ENCODE measurements around the gene C1orf226. TPM values are rescaled to one million over a fixed set of nuclear protein-coding genes. Genes with fewer than 3 reads are reported as not detected.

Gene C1orf226
- total and polyA plus RNA-seq, 2 of the 8 experiments (the other 6 are each of a cell fraction or from before 2014, with no cell fraction given), result 8.2 to 18.8 TPM

- no peak overlapping the region for H3K23ac ChIP-seq (ENCODE audit: insufficient read length)
- H3K4me3 ChIP-seq (ENCODE audit: extremely low read depth in 1 of 4, insufficient read depth in 2 of 4, low read depth in 3 of 4, low read length in 4 of 4), result no peak overlapping the region
- ChIA-PET POLR2A (ENCODE audit: partially characterized antibody) (interaction anchor here (1.6 kb wide), 1 partner anchor 18 kb away, joined by 5 read pairs; no protein-coding TSS in a partner anchor), CTCF (ENCODE audit: partially characterized antibody) (interaction anchor here (0.8 kb wide), 1 partner anchor 59 kb away, joined by 3 read pairs; no protein-coding TSS in a partner anchor)
- H2AK5ac ChIP-seq (ENCODE audit: low read depth, low read length), result no peak overlapping the region
- H2BK5ac ChIP-seq (ENCODE audit: low read depth, low read length), result no peak overlapping the region
- H2AFZ ChIP-seq (ENCODE audit: low read length), result no peak overlapping the region
- H2BK12ac ChIP-seq (ENCODE audit: low read depth, low read length), result no peak overlapping the region
- H3K9me3 ChIP-seq (ENCODE audit: insufficient read depth in 2 of 2, low read depth in 1 of 2, low read length in 1 of 2), result no peaks in the 10 kb centered on the region; a peak in 2 of 4 replicates
- H4K8ac ChIP-seq (ENCODE audit: extremely low read depth, insufficient read depth, low read length), result no peak overlapping the region
- H3K14ac ChIP-seq (ENCODE audit: insufficient read length), result no peak overlapping the region
- no peaks in the 10 kb centered on the region for H3K79me2 ChIP-seq (ENCODE audit: control insufficient read depth in 1 of 2, insufficient read depth in 2 of 2, low read length in 2 of 2)
- peaks cover 0 to 1% (median 0%) of the 10 kb centered on the region in 4 experiments; a peak in 1 of 7 replicates for H3K27me3 ChIP-seq (replicated peaks in 1 of 4; ENCODE audit: control insufficient read depth in 3 of 4, extremely low read depth in 1 of 4, insufficient read depth in 3 of 4, low read length in 3 of 4)
- H2BK120ac ChIP-seq (replicated peaks; ENCODE audit: low read depth, low read length), result no peak overlapping the region
- H2BK15ac ChIP-seq (ENCODE audit: low read length), result no peak overlapping the region
- H2BK20ac ChIP-seq (ENCODE audit: low read length), result no peak overlapping the region
- DNase-seq (ENCODE audit: low read depth in 1 of 2, low spot score in 2 of 2), result no peak
- no peaks in the 10 kb centered on the region for H3K4me1 ChIP-seq (replicated peaks in 1 of 4; ENCODE audit: control insufficient read depth in 3 of 4, insufficient read depth in 4 of 4, low read length in 3 of 4)
- no peaks in the 10 kb centered on the region for H3K23me2 ChIP-seq (ENCODE audit: low read depth, low read length)
- no peaks in the 10 kb centered on the region for H4K20me1 ChIP-seq (replicated peaks in 1 of 2; ENCODE audit: control insufficient read depth in 1 of 2, insufficient read depth in 2 of 2, low read length in 2 of 2)
- no peak overlapping the region for H3K18ac ChIP-seq (ENCODE audit: extremely low read depth, low read length)
- no peaks in the 10 kb centered on the region for H3K79me1 ChIP-seq (ENCODE audit: low read depth, low read length)
- H3K27ac ChIP-seq (ENCODE audit: low read depth, low read length), result no peak overlapping the region
- H3K56ac ChIP-seq (replicated peaks; ENCODE audit: insufficient read length, low read depth, low read length), result no peak overlapping the region
- WGBS, 2 experiments (ENCODE audit: extremely low coverage in 1 of 2, insufficient coverage in 1 of 2, insufficient read length in 1 of 2, insufficient replicate concordance in 2 of 2, low coverage in 1 of 2, low lambda C conversion rate in 2 of 2, missing lambda C conversion rate in 1 of 2), result 78% methylated on average over 2 of the region's 2 CpGs; no CpG with 5 or more reads in 1 of the 2 experiments
- no peak overlapping the region for H3K4ac ChIP-seq (replicated peaks; ENCODE audit: insufficient read length, low read depth, low read length)
- H3K9ac ChIP-seq (replicated peaks in 1 of 4; ENCODE audit: extremely low read depth in 1 of 4, low read depth in 3 of 4, low read length in 3 of 4), result no peak overlapping the region
- no peaks in the 10 kb centered on the region for H3K36me3 ChIP-seq (ENCODE audit: control insufficient read depth in 2 of 4, insufficient read depth in 4 of 4, low read length in 3 of 4)
- no peak overlapping the region for H4K5ac ChIP-seq (ENCODE audit: insufficient read length, low read depth, low read length)
- no peak for FAIRE-seq
- H3K4me2 ChIP-seq (ENCODE audit: insufficient read depth in 1 of 2, low read depth in 2 of 2, low read length in 2 of 2), result no peak overlapping the region
- H4K91ac ChIP-seq (replicated peaks; ENCODE audit: insufficient read length, low read length), result no peak overlapping the region
- TF ChIP-seq GTF2F1 (IDR thresholded peaks at IDR 0.05; ENCODE audit: borderline replicate concordance, low read depth, low read length), result no peak
- no peak for TF ChIP-seq FOSL1 (IDR thresholded peaks at IDR 0.05; ENCODE audit: insufficient read depth, low read depth, low read length)
- no peak for TF ChIP-seq CEBPB (IDR thresholded peaks at IDR 0.05; ENCODE audit: low read depth, low read length)
- TF ChIP-seq KDM1A (IDR thresholded peaks at IDR 0.05; ENCODE audit: borderline replicate concordance, low read length), result no peak
- TF ChIP-seq JUND (IDR thresholded peaks at IDR 0.05; ENCODE audit: low read length), result no peak
- no peak for TF ChIP-seq CBX5 (IDR thresholded peaks at IDR 0.05; ENCODE audit: low read depth, low read length)
- TF ChIP-seq USF2 (IDR thresholded peaks at IDR 0.05; ENCODE audit: low read length), result no peak
- TF ChIP-seq EZH2 (IDR thresholded peaks at IDR 0.05; ENCODE audit: low read depth, low read length, severe bottlenecking), result no peak
- TF ChIP-seq ZNF274 (IDR thresholded peaks at IDR 0.05; ENCODE audit: borderline replicate concordance, extremely low read depth, low read length), result no peak
Observed at GRCh38 chr1:162416909-162417308, 35.4 kb downstream of the C1orf226 start.

Measured in H1 (cell line).